ENCODE measurements around the gene TGFBR2. TPM values are rescaled to one million over a fixed set of nuclear protein-coding genes. Genes with fewer than 3 reads are reported as not detected.

The TGFBR2 gene
- polyA plus RNA-seq, 1 of the 3 experiments (the other 2 are of a cell fraction): 48.3 TPM

DNA sequence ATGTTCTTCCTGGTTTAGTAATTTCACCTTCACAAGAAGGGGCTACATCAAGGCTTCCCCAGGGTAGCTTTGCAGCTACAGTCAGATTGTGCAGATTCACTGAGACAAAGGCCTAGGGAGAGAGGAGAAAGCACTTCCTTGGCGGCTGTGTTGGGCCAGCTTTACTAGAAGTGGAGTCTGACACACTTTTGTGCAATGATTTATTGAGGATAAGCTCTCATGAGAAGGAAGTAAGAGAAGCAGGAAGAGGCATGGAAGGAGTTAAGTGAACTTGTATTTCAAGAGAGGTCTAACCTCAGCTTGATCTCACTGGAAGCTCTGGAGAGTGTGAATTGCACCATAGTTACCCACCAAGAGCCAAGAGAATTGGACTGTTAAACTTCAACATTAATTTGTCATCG lies 78.9 kb downstream of the TGFBR2 start:
- H3F3A ChIP-seq (replicated peaks; ENCODE audit: insufficient read depth): peaks cover 44% of the 10 kb centered on the region
- peaks cover 4 to 44% of the 10 kb centered on the region in 2 experiments for H3K36me3 ChIP-seq (replicated peaks in 1 of 2; ENCODE audit: control insufficient read depth in 1 of 2, insufficient read depth in 2 of 2, low read length in 1 of 2)
- H4K20me1 ChIP-seq (ENCODE audit: insufficient read depth): no peaks in the 10 kb centered on the region
- no peaks in the 10 kb centered on the region for H3K9me3 ChIP-seq
- H3K79me2 ChIP-seq (ENCODE audit: insufficient read depth): peaks cover 72% of the 10 kb centered on the region
- TF ChIP-seq GATA2 (CRISPR knock-in tag; IDR thresholded peaks at IDR 0.05): no peak
- TF ChIP-seq RFX5 (IDR thresholded peaks at IDR 0.05; ENCODE audit: low read length): no peak
- no peak for TF ChIP-seq FOSL2 (IDR thresholded peaks at IDR 0.05; ENCODE audit: borderline replicate concordance, low read depth)
- TF ChIP-seq RXRA (IDR thresholded peaks at IDR 0.05; ENCODE audit: borderline replicate concordance, low read depth): no peak
- no peak for TF ChIP-seq RCOR1 (IDR thresholded peaks at IDR 0.05; ENCODE audit: low read length)
- TF ChIP-seq NFIC (IDR thresholded peaks at IDR 0.05; ENCODE audit: borderline replicate concordance): no peak
- TF ChIP-seq MXI1 (IDR thresholded peaks at IDR 0.05; ENCODE audit: low read depth, low read length): no peak
- no peak overlapping the region for H2AFZ ChIP-seq (ENCODE audit: low read depth)
- no peaks in the 10 kb centered on the region for H3K27me3 ChIP-seq (ENCODE audit: insufficient read depth)
- H3K4me3 ChIP-seq (ENCODE audit: low read depth in 2 of 2, low read length in 1 of 2): no peak overlapping the region
- no peak for DNase-seq
- CTCF ChIA-PET: no interaction called here
- 93% methylated on average over 2 of the region's 2 CpGs for WGBS (ENCODE audit: low lambda C conversion rate)
- H3K9ac ChIP-seq: no peak overlapping the region
- no peak overlapping the region for H3K4me2 ChIP-seq
- POLR2A ChIA-PET: no interaction called here
- H3K4me1 ChIP-seq (ENCODE audit: control insufficient read depth in 1 of 2, insufficient read depth in 2 of 2, low read depth in 1 of 2, low read length in 1 of 2): peaks cover 40 to 76% of the 10 kb centered on the region in 2 experiments
- no peaks in the 10 kb centered on the region for H3K9me2 ChIP-seq
- H3K27ac ChIP-seq (ENCODE audit: low read depth in 2 of 2, low read length in 1 of 2): no peak overlapping the region

DNA sequence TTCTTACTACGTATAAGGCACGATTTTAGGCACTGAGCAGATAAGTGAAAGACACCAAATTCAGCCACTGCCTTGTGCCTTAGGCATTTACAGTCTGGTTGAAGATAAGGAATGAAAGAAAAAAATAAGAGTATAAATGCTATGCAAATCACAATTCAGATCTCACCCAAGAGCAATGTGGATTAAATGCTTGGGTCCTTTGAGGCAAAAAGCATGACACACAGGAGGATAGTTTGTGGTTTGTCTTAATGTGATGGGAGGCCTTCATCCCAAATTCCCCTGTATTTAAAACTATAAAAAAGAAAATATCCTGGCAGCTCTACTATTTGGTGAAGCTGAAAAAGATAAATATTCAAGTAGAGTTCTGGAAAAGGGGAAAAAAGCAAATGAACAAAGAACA lies 79.8 kb downstream of the TGFBR2 start:
- CTCF ChIA-PET: no interaction called here
- Histone ChIP-seq H3K9ac (no peak overlapping the region), H3K4me3 (ENCODE audit: low read depth in 2 of 2, low read length in 1 of 2) (no peak overlapping the region), H2AFZ (ENCODE audit: low read depth) (no peak overlapping the region), H3K79me2 (ENCODE audit: insufficient read depth) (peaks cover 75% of the 10 kb centered on the region), H3K27me3 (ENCODE audit: insufficient read depth) (no peaks in the 10 kb centered on the region), H3K9me2 (no peaks in the 10 kb centered on the region), H4K20me1 (ENCODE audit: insufficient read depth) (no peaks in the 10 kb centered on the region), H3K27ac (ENCODE audit: low read depth in 2 of 2, low read length in 1 of 2) (no peak overlapping the region), H3K36me3 (replicated peaks in 1 of 2; ENCODE audit: control insufficient read depth in 1 of 2, insufficient read depth in 2 of 2, low read length in 1 of 2) (peaks cover 6 to 44% of the 10 kb centered on the region in 2 experiments), H3F3A (replicated peaks; ENCODE audit: insufficient read depth) (peaks cover 39% of the 10 kb centered on the region), H3K4me1 (ENCODE audit: control insufficient read depth in 1 of 2, insufficient read depth in 2 of 2, low read depth in 1 of 2, low read length in 1 of 2) (peaks cover 40 to 72% of the 10 kb centered on the region in 2 experiments), H3K9me3 (no peaks in the 10 kb centered on the region), H3K4me2 (no peak overlapping the region)
- POLR2A ChIA-PET: no interaction called here
- DNase-seq: no peak
- WGBS (ENCODE audit: low lambda C conversion rate): 98% methylated on average over 2 of the region's 2 CpGs
- TF ChIP-seq POLR2AphosphoS5 (IDR thresholded peaks at IDR 0.05; ENCODE audit: low read depth, low read length) (no peak), YY1 (IDR thresholded peaks at IDR 0.05; ENCODE audit: low read depth) (no peak), CHD2 (IDR thresholded peaks at IDR 0.05; ENCODE audit: low read length, partially characterized antibody) (no peak), EZH2phosphoT487 (IDR thresholded peaks at IDR 0.05; ENCODE audit: borderline replicate concordance, low read depth) (no peak)
- TF ChIP-seq, protein P1, sequence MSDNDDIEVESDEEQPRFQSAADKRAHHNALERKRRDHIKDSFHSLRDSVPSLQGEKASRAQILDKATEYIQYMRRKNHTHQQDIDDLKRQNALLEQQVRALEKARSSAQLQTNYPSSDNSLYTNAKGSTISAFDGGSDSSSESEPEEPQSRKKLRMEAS (IDR thresholded peaks at IDR 0.05; ENCODE audit: low read depth): no peak

DNA sequence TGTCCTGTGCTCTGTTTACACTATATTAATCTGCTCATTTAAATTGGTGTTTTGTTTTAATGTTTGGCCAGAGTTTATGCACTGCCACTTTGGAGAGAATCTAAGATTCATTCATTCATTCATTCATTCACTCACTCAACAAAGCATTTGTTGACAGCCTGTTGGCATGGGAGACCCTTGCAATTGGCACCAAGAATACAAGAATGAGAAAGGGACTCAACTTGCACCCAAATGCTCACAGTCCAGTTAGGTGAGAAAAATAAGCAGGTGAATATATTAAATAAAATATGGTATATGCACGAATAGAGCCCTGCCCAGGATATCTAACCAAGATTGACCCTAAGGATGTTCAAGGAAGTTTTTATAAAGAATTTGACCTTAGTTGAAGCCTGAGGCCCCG lies 80.4 kb downstream of the TGFBR2 start:
- 86% methylated on average over 2 of the region's 2 CpGs for WGBS (ENCODE audit: low lambda C conversion rate)

More for the DNA sequence above, 80.4 kb downstream of the TGFBR2 start:
- DNase-seq: no peak
- Histone ChIP-seq H3K79me2 (ENCODE audit: insufficient read depth) (peaks cover 75% of the 10 kb centered on the region), H3K4me2 (no peak overlapping the region), H3K36me3 (replicated peaks in 1 of 2; ENCODE audit: control insufficient read depth in 1 of 2, insufficient read depth in 2 of 2, low read length in 1 of 2) (peaks cover 10 to 48% of the 10 kb centered on the region in 2 experiments), H3K27ac (ENCODE audit: low read depth in 2 of 2, low read length in 1 of 2) (no peak overlapping the region), H3K9me2 (no peaks in the 10 kb centered on the region), H3K27me3 (ENCODE audit: insufficient read depth) (no peaks in the 10 kb centered on the region), H2AFZ (ENCODE audit: low read depth) (no peak overlapping the region), H3F3A (replicated peaks; ENCODE audit: insufficient read depth) (peaks cover 32% of the 10 kb centered on the region), H3K9me3 (no peaks in the 10 kb centered on the region), H3K4me1 (ENCODE audit: control insufficient read depth in 1 of 2, insufficient read depth in 2 of 2, low read depth in 1 of 2, low read length in 1 of 2) (peaks cover 38 to 66% of the 10 kb centered on the region in 2 experiments), H3K4me3 (ENCODE audit: low read depth in 2 of 2, low read length in 1 of 2) (no peak overlapping the region), H4K20me1 (ENCODE audit: insufficient read depth) (no peaks in the 10 kb centered on the region), H3K9ac (no peak overlapping the region)
- POLR2A ChIA-PET: no interaction called here
- TF ChIP-seq, protein P1 (IDR thresholded peaks at IDR 0.05; ENCODE audit: low read depth): no peak
- CTCF ChIA-PET: no interaction called here
